ENCODE measurements around the gene VWC2L.

Gene VWC2L

GRCh38 chr2:214465363-214466146 lies 54.7 kb downstream of the VWC2L start:
- no peak for DNase-seq

- DNase-seq, result no peak
Measured at GRCh38 chr2:214469728-214470127, 58.9 kb downstream of the VWC2L start.

- no peak for DNase-seq
Measured at GRCh38 chr2:214471382-214471781, 60.5 kb downstream of the VWC2L start.

DNA sequence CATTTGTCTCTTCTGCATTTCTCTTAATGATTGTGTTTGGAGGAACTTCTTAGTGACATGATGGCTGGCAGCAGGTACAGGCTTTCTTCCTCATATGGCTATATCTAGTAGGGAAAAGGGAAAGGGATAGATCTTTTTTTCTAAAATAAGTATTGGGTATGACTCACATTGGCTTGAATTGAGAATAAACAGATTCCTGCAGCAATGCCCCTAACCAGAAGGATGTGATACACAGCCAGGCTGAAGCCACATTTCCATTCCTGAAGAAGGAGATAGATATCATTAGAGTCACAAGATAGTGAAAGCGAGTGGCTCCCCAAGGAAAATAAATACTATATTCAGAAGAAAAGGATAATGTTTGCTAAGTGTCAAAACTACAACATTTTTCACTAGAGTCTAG lies 61.1 kb downstream of the VWC2L start:
- no peak for DNase-seq

DNA sequence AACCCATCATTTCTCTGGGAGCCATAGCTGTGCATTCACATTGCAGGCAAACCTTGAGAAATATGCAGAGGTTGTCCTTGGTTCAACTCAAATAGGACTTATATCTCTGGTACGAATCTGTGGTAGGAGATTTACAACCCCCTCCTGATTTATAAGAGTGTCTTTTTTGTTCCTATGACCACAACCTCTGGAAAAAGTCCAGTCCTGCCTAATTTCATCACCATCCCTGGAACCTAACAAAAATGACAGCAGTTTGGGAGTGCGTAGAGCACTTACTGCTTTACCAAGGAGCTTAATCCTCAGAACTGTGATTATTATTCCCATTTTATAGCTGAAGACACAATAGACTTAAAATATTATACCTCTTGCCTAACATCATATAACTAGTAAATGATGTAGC lies 66.5 kb downstream of the VWC2L start:
- no peak for DNase-seq

- no peak for DNase-seq
Measured at GRCh38 chr2:214481204-214481603, 70.3 kb downstream of the VWC2L start.

- no peak for DNase-seq
Measured at GRCh38 chr2:214482728-214483127, 71.9 kb downstream of the VWC2L start.

DNA sequence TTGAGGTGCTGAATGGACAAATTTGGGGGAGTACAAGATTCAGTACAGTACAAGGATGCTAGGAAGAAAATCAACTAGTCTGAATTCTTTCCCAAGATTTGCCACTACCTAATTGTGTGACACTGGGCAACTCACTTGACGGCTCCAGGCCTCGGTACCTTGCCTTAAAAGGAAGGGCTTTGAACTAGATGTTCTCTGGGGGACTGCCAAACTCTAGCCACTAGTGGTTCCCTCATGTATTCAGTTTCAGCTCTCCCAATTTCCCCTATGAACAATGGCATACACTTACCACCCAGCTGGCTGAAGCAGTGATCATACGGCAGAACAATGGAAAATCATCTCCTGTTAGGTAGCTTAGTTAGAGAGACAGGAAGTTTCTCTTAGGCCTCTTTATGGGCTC lies 73.4 kb downstream of the VWC2L start:
- DNase-seq, result no peak

DNA sequence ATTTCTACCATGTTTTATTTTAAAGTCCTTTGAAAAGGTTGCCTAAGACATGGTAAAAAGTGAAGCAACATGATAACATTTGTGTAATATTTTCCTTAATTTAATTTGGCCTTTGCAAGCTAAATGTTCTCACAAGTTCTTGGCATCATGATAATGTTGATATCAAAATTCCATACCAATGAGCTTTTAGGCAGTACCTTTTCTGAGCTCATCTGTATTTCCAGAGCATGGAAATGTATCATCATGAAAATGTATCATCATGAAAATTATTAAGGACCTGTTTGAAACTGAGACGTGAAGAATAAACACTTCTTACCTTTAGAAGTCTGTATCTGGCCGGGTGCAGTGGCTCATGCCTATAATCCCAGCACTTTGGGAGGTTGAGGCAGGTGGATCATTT lies 73.8 kb downstream of the VWC2L start:
- no peak for DNase-seq

GRCh38 chr2:214489181-214489580 lies 78.3 kb downstream of the VWC2L start:
- DNase-seq, result no peak

DNA sequence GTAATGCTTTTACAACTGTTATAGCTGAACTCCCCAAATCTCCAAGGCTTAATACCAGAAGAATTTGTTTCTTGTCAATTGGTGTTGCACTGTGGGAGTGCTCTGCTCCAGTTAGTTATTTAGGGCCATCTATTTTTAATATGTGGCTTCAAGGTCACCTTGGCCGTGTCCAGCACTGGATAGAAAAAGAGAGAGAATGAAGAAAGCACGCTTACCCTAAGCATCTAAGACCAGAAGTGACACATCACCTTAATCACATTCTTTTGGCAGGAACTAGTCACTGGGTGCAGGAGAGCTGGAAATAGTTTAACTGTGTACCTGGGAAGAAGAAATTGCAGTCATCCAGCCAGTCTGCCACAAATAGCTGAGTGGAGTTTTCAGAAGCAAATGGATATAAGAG lies 78.8 kb downstream of the VWC2L start:
- no peak for DNase-seq

GRCh38 chr2:214492152-214492551 lies 81.3 kb downstream of the VWC2L start:
- DNase-seq, result no peak

DNA sequence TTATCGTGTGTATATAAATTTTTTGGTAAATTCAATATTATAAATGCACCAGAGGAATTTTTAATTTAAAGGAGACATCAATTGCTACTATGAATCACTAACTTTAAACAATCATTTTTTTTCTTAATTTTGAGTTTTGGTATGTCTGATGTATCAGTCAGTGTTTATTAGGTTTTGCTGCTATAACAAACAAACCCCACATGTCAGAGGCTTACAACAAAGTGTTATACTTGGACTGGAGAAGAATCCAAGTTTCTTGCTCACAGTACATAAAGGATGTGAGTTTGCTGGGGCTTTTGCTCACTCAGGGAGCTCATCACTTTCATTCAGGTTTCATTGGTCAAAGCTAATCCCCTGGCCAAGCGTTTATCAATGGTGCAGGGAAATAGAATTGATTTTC lies 81.8 kb downstream of the VWC2L start:
- DNase-seq, result no peak

DNA sequence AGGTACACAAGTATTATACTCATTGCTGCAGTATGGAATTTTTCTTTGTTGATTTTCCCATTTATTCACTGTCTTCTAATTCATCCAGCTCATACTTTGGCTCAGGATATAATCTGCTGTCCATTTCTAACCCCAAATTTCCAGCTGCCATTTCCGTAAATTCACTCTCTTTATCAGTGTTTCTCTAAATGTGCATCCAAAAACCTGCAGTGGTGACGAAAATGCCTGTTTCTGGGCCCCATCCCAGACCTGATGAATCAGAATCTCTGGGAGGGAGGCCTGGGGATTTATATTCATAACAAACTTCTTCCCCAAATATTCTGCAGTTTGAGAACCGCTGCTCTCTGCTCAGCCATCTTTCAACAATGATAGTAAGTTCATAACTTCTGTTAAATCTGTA lies 86.6 kb downstream of the VWC2L start:
- DNase-seq, result no peak

DNA sequence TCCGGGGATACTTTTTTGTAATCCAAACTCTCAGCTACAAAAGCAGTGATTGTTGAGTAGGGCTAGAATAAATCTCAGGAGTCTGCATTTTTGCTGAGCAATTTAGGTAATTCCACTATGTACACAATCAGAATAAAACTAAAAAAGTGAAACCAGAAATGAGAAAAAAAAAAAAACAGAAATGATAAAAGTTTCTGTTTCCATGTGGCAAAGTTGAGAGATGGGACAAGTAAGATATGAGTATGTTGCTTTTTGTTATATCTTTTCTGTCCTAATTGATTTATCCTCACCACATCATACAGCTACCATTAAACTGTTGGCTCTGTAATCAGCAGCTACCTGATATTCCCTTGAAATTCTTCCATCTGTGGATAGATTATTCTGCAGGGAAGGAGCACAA lies 92.7 kb downstream of the VWC2L start:
- DNase-seq, result no peak

DNA sequence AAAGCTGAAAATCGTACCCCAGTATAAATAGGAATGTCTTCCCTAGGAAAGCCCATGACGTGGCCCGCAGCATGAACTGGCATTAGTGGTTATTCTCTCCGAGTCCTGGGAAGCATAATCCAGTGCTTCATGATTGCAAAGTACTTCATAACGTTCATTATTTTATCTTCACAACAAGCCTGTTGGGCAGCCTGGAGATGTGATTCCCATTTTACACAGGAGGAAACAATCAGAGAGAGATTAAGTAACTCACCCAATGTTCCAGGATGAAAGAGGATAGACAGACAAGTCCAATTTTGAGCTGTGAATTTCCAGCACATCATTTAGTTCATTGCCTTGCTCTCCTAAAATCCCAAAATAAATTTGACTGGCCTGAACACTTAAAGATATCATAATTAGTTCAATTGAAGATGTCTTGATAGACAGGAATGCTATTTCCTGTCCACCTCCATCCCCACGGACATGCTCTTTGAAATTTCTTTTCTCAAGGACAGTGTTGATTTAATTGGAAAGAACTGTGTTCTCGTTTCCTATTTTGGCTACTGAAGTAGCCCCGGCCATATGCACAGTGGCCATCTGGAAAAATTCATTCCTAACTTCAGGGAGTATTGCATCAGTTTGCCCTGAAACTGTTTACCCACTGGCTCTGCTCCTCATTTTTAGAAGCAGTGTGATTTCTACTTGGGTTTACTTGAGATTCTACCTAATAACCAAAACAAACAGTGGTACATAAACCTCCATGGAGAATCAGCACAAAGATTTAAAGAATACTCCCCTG lies 93.9 kb downstream of the VWC2L start:
- DNase-seq, result no peak

DNA sequence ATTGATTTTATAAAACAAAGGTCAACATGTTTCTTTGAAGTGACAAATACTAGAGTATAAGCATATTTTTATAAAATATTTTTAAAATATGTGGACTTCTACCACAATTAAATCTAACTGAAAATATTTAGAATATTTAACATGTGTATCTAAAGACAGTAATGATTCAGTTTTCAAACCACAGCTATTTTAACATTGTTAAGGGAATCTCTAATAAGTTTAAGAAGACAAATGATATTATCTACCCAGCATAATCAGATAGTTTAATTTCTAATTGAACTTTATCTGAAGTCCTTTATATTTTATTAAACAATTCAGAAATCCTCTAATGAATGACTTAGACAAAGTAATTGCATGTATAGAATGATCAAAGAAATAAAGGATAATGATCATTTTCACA lies 96.2 kb downstream of the VWC2L start:
- no peak for DNase-seq

DNA sequence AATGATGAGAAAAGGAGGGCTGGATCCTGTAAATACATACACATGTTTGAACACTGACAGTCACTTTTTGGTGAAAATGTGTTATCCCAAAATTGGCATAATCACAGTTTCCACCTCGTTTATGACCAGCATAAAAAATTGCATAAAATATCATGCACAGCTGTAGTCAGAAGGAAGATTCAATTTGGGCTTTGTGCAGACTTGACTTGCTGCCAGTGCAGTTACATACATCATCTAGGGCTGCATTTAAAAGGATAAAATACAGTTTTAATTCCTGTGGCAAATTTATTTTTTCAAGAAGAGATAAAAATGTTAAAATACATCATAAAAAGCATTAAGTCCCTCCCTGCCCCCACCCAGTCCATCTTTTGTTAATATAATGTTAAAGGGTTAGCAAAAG lies 103.8 kb downstream of the VWC2L start:
- DNase-seq, result no peak

GRCh38 chr2:214515111-214515510 lies 104.3 kb downstream of the VWC2L start:
- peak; percentile 5 for DNase-seq

- DNase-seq, result no peak
Measured at GRCh38 chr2:214519258-214519818, 108.5 kb downstream of the VWC2L start.

DNA sequence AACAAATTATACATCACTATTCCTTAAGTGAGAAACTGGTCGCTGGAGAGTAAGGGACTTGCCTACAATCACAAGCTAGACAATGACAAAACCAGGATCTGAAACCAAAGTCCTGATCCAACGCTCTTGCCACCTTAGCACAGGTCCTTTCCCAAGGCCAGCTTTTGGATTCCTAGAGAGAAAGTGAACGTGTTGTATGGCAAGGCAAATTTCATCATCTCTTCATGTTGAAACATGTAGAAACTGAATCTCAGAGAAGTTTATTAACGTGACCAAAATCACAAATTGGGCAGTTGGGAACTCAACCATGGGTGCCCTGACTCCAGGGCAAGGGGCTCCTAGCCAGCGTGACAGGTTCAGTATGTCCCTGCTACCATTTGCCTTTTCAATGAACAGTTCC lies 118.2 kb downstream of the VWC2L start:
- DNase-seq, result no peak

DNA sequence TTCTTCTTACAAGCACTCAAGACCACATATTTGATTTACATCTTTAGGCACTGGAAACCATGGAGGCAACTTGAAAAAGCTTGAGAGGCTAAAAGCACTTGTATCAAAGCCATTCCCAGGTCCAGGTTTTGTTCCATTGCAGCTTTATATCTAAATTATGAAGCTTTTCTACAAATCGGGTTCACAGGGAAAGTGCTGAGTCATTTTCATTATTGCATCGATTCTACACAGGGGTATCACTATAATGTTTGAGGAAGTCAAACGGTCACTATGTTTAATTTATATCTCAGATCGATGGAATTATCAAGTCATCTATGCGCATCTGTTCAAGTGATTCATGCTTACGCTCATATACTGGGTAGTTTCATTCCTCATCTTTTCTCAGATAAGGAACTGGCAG lies 118.7 kb downstream of the VWC2L start:
- no peak for DNase-seq

GRCh38 chr2:214533541-214533940 lies 122.7 kb downstream of the VWC2L start:
- DNase-seq, result peak; percentile 2

DNA sequence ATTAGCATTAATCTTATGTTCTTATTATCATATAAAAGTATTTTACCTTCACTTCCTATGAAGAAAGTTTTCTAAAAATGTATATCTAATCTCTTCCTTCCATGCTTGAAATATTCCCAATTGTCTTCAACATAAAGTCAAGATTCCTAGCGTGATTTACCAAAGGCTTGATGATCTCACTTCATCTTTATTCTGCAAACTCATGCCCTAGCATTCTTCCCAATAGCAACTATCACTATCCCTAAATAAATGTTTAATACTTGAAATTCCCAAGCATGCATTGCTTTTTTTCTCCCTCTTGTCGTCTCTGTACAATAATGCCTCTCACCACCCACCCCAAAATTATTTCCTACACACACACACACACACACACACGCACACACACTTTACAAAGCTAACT lies 125.8 kb downstream of the VWC2L start:
- no peak for DNase-seq
